RWPE2 (cell line): ENCODE measurements around the gene S100A11.

Experiments
- ATAC-seq: fragments of 200-7000 bp; cut with Tn5 transposase; 3 replicates; pipeline ENCODE4 v1.9.1; 2021; ENCODE audit warnings: low read depth
- DNase-seq: peaks from one replicate; pipeline ENCODE4 v3.0.0-alpha.2; 2020; ENCODE audit warnings: low spot score
- H3K27ac ChIP-seq: fragments of 450-650 bp; 2 replicates; pipeline ENCODE4 v1.5.1; 2017; ENCODE audit warnings: mild to moderate bottlenecking; ENCODE audit not compliant: poor library complexity, severe bottlenecking
- H3K27me3 ChIP-seq: fragments of 250-450 bp; sonication (Bioruptor Pico); 2 replicates; pipeline ENCODE4 v1.5.1; 2021; ENCODE audit warnings: mild to moderate bottlenecking, moderate library complexity; ENCODE audit not compliant: insufficient read depth, poor library complexity, severe bottlenecking
- H3K36me3 ChIP-seq: fragments of 250-450 bp; sonication (Bioruptor Pico); 2 replicates; pipeline ENCODE4 v1.5.1; 2020; ENCODE audit warnings: low read depth, mild to moderate bottlenecking, moderate library complexity
- H3K4me1 ChIP-seq: fragments of 250-450 bp; sonication (Bioruptor Pico); 2 replicates; pipeline ENCODE4 v1.5.1; 2021; ENCODE audit warnings: mild to moderate bottlenecking, moderate library complexity; ENCODE audit not compliant: insufficient read depth, poor library complexity, severe bottlenecking
- H3K4me3 ChIP-seq: fragments of 250-450 bp; sonication (Bioruptor Pico); 2 replicates; pipeline ENCODE4 v1.5.1; 2021; ENCODE audit warnings: mild to moderate bottlenecking, moderate library complexity; ENCODE audit not compliant: severe bottlenecking
- H3K9me3 ChIP-seq: fragments of 250-450 bp; sonication (Bioruptor Pico); 2 replicates; pipeline ENCODE4 v1.5.1; 2021; ENCODE audit warnings: mild to moderate bottlenecking, moderate library complexity; ENCODE audit not compliant: severe bottlenecking
- CTCF ChIP-seq: fragments of 450-650 bp; IDR thresholded peaks from one replicate; pipeline ENCODE4 v1.5.1; 2017; ENCODE audit warnings: mild to moderate bottlenecking, moderate library complexity; ENCODE audit not compliant: poor library complexity, severe bottlenecking

The S100A11 gene

GRCh38 chr1:152048416-152049009, 11.7 kb upstream of the S100A11 start:
- no peaks in the 10 kb centered on the region for H3K27me3 ChIP-seq
- ATAC-seq (peak; percentile 50), DNase-seq (peak; percentile 94)
- no peaks in the 10 kb centered on the region for H3K9me3 ChIP-seq
- no peaks in the 10 kb centered on the region for H3K36me3 ChIP-seq
- no peak for TF ChIP-seq CTCF
- peak overlapping the region; percentile 98 for H3K27ac ChIP-seq
- H3K4me1 ChIP-seq, result peaks cover 48% of the 10 kb centered on the region
- peak overlapping the region; percentile 0 for H3K4me3 ChIP-seq

GRCh38 chr1:152047730-152048415, 11.1 kb upstream of the S100A11 start:
- no peaks in the 10 kb centered on the region for H3K27me3 ChIP-seq
- H3K4me3 ChIP-seq, result peak overlapping the region; percentile 9
- no peaks in the 10 kb centered on the region for H3K36me3 ChIP-seq
- H3K9me3 ChIP-seq, result no peaks in the 10 kb centered on the region
- ATAC-seq (peak; percentile 88), DNase-seq (peak; percentile 98)
- TF ChIP-seq CTCF, result peak; percentile 66
- peaks cover 48% of the 10 kb centered on the region for H3K4me1 ChIP-seq
- peak overlapping the region; percentile 98 for H3K27ac ChIP-seq

- ATAC-seq (no peak), DNase-seq (no peak)
- no peak for TF ChIP-seq CTCF
- no peaks in the 10 kb centered on the region for H3K27me3 ChIP-seq
- H3K27ac ChIP-seq, result peak overlapping the region; percentile 98
- H3K36me3 ChIP-seq, result no peaks in the 10 kb centered on the region
- no peaks in the 10 kb centered on the region for H3K9me3 ChIP-seq
- peaks cover 48% of the 10 kb centered on the region for H3K4me1 ChIP-seq
- H3K4me3 ChIP-seq, result peak overlapping the region; percentile 9
Measured at GRCh38 chr1:152047413-152047729, 10.6 kb upstream of the S100A11 start.

GRCh38 chr1:152044386-152044785, 7.6 kb upstream of the S100A11 start:
- DNase-seq (no peak), ATAC-seq (no peak)
- Histone ChIP-seq H3K27me3 (no peaks in the 10 kb centered on the region), H3K4me3 (no peak overlapping the region), H3K9me3 (no peaks in the 10 kb centered on the region), H3K36me3 (no peaks in the 10 kb centered on the region), H3K4me1 (peaks cover 25% of the 10 kb centered on the region), H3K27ac (no peak overlapping the region)
- TF ChIP-seq CTCF, result no peak

GRCh38 chr1:152043870-152044269, 7.1 kb upstream of the S100A11 start:
- Histone ChIP-seq H3K9me3 (no peaks in the 10 kb centered on the region), H3K36me3 (no peaks in the 10 kb centered on the region), H3K27ac (no peak overlapping the region), H3K4me1 (peaks cover 20% of the 10 kb centered on the region), H3K27me3 (no peaks in the 10 kb centered on the region), H3K4me3 (no peak overlapping the region)
- ATAC-seq (no peak), DNase-seq (no peak)
- no peak for TF ChIP-seq CTCF
